Measurements from ENCODE around the gene WNT16.

WNT16 gene

GRCh38 chr7:121331048-121331447 lies 2.2 kb downstream of the WNT16 start:
- Histone ChIP-seq H3K27ac (no peak overlapping the region), H3K27me3 (ENCODE audit: insufficient read depth, low read depth) (no peaks in the 10 kb centered on the region), H3K4me1 (ENCODE audit: low read depth, poor library complexity, severe bottlenecking) (no peaks in the 10 kb centered on the region), H2AFZ (ENCODE audit: low read depth) (no peak overlapping the region), H3K9ac (no peak overlapping the region), H4K20me1 (ENCODE audit: insufficient read depth) (no peaks in the 10 kb centered on the region), H3K79me2 (ENCODE audit: insufficient read depth, low read depth) (no peaks in the 10 kb centered on the region), H3K4me2 (no peak overlapping the region), H3K4me3 (IDR thresholded peaks at IDR 0.05; ENCODE audit: insufficient read depth, low read depth, low read length) (no peak overlapping the region), H3K36me3 (ENCODE audit: insufficient read depth) (no peaks in the 10 kb centered on the region)
- TF ChIP-seq, protein P1, sequence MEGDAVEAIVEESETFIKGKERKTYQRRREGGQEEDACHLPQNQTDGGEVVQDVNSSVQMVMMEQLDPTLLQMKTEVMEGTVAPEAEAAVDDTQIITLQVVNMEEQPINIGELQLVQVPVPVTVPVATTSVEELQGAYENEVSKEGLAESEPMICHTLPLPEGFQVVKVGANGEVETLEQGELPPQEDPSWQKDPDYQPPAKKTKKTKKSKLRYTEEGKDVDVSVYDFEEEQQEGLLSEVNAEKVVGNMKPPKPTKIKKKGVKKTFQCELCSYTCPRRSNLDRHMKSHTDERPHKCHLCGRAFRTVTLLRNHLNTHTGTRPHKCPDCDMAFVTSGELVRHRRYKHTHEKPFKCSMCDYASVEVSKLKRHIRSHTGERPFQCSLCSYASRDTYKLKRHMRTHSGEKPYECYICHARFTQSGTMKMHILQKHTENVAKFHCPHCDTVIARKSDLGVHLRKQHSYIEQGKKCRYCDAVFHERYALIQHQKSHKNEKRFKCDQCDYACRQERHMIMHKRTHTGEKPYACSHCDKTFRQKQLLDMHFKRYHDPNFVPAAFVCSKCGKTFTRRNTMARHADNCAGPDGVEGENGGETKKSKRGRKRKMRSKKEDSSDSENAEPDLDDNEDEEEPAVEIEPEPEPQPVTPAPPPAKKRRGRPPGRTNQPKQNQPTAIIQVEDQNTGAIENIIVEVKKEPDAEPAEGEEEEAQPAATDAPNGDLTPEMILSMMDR (conservative IDR thresholded peaks at IDR 0.05; ENCODE audit: low read depth, low read length): no peak

DNA sequence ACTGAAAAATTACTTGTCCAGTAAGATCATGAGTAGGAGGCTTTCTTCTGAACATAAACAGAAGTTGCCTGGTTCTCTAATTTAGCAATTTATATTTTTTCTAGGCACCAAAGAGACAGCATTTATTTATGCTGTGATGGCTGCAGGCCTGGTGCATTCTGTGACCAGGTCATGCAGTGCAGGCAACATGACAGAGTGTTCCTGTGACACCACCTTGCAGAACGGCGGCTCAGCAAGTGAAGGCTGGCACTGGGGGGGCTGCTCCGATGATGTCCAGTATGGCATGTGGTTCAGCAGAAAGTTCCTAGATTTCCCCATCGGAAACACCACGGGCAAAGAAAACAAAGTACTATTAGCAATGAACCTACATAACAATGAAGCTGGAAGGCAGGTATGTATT lies 2.8 kb downstream of the WNT16 start:
- no peak overlapping the region for H3K4me2 ChIP-seq
- TF ChIP-seq, protein P1 (conservative IDR thresholded peaks at IDR 0.05; ENCODE audit: low read depth, low read length): no peak
- H2AFZ ChIP-seq (ENCODE audit: low read depth): no peak overlapping the region
- no peak overlapping the region for H3K27ac ChIP-seq
- H3K4me3 ChIP-seq (IDR thresholded peaks at IDR 0.05; ENCODE audit: insufficient read depth, low read depth, low read length): no peak overlapping the region
- H3K36me3 ChIP-seq (ENCODE audit: insufficient read depth): no peaks in the 10 kb centered on the region
- H3K4me1 ChIP-seq (ENCODE audit: low read depth, poor library complexity, severe bottlenecking): no peaks in the 10 kb centered on the region
- H3K79me2 ChIP-seq (ENCODE audit: insufficient read depth, low read depth): no peaks in the 10 kb centered on the region
- H4K20me1 ChIP-seq (ENCODE audit: insufficient read depth): no peaks in the 10 kb centered on the region
- no peaks in the 10 kb centered on the region for H3K27me3 ChIP-seq (ENCODE audit: insufficient read depth, low read depth)
- no peak overlapping the region for H3K9ac ChIP-seq

DNA sequence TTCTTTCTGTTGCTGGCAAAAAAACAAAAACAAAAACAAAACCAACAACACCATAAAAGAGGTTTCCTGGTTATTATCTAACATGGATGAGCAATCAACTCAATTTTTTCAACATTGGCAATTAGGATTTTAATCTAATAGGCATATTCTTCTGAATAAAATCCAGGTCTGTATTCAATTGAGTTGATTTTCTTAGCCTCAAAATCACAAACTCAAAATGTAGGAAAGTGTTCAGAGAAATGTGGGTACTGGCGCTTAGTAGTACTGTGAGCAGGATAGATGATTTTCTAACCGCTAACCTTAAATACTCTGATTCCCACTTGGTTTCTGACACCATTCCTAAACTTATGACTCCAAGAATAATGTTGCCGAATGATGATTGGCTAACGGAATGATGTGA lies 5.6 kb downstream of the WNT16 start:
- H3K27ac ChIP-seq: no peak overlapping the region
- H3K4me1 ChIP-seq (ENCODE audit: low read depth, poor library complexity, severe bottlenecking): no peaks in the 10 kb centered on the region
- H3K27me3 ChIP-seq (ENCODE audit: insufficient read depth, low read depth): no peaks in the 10 kb centered on the region
- no peak overlapping the region for H3K9ac ChIP-seq
- H3K4me3 ChIP-seq (IDR thresholded peaks at IDR 0.05; ENCODE audit: insufficient read depth, low read depth, low read length): no peak overlapping the region
- H3K79me2 ChIP-seq (ENCODE audit: insufficient read depth, low read depth): no peaks in the 10 kb centered on the region
- TF ChIP-seq, protein P1 (conservative IDR thresholded peaks at IDR 0.05; ENCODE audit: low read depth, low read length): no peak
- no peaks in the 10 kb centered on the region for H4K20me1 ChIP-seq (ENCODE audit: insufficient read depth)
- H3K36me3 ChIP-seq (ENCODE audit: insufficient read depth): no peaks in the 10 kb centered on the region
- no peak overlapping the region for H2AFZ ChIP-seq (ENCODE audit: low read depth)
- no peak overlapping the region for H3K4me2 ChIP-seq

GRCh38 chr7:121334875-121335648 lies 6.3 kb downstream of the WNT16 start:
- Histone ChIP-seq H3K4me1 (ENCODE audit: low read depth, poor library complexity, severe bottlenecking) (no peaks in the 10 kb centered on the region), H3K36me3 (ENCODE audit: insufficient read depth) (no peaks in the 10 kb centered on the region), H2AFZ (ENCODE audit: low read depth) (no peak overlapping the region), H3K27ac (no peak overlapping the region), H3K9ac (no peak overlapping the region), H4K20me1 (ENCODE audit: insufficient read depth) (no peaks in the 10 kb centered on the region), H3K79me2 (ENCODE audit: insufficient read depth, low read depth) (no peaks in the 10 kb centered on the region), H3K4me3 (IDR thresholded peaks at IDR 0.05; ENCODE audit: insufficient read depth, low read depth, low read length) (no peak overlapping the region), H3K27me3 (ENCODE audit: insufficient read depth, low read depth) (no peaks in the 10 kb centered on the region), H3K4me2 (no peak overlapping the region)
- TF ChIP-seq, protein P1 (conservative IDR thresholded peaks at IDR 0.05; ENCODE audit: low read depth, low read length): no peak
